GM18502 (cell line): Measurements from ENCODE around the gene BICD1.
"Not testable (repeated sequence)": the region's sequence is repeated elsewhere in the genome, so short reads cannot be mapped to it uniquely, and the experiment has no call there.

Source experiments
- ATAC-seq: cut with Tn5 transposase; IDR thresholded peaks from one replicate; pipeline ENCODE4 v1.9.1; 2021; ENCODE audit warnings: mild to moderate bottlenecking; ENCODE audit not compliant: unreplicated experiment, poor library complexity

Gene BICD1

DNA sequence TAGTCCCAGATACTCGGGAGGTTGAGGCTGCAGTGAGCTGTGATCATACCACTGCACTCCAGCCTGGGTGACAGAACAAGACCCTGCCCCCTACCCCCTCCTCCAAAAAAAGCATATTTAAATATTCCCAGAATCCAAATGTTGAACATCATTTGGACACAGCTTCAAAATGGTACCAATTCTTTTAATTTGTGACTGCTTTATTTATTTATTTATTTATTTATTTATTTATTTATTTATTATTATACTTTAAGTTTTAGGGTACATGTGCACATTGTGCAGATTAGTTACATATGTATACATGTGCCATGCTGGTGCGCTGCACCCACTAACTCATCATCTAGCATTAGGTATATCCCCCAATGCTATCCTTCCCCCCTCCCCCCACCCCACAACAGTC lies 124.7 kb downstream of the BICD1 start:
- not testable (repeated sequence) for ATAC-seq

DNA sequence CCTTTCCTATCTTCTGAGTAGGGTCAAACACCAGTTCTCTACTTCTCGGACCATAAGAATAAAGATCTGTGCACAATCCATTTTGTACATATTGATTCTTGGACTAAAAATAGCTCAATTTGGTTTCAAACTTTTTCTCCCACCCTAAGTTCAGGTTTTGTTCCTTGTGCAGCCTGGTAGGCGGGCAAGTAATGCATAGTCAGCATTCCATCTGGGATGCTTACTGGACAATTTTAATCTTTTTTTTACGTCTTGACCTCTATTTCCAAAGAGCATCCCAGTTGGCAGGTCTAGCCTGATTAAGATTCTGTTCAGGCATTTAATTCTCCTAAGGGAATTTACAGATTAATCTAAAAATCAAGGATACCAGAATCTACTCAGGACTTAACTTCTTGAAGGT lies 126.9 kb downstream of the BICD1 start:
- no peak for ATAC-seq

DNA sequence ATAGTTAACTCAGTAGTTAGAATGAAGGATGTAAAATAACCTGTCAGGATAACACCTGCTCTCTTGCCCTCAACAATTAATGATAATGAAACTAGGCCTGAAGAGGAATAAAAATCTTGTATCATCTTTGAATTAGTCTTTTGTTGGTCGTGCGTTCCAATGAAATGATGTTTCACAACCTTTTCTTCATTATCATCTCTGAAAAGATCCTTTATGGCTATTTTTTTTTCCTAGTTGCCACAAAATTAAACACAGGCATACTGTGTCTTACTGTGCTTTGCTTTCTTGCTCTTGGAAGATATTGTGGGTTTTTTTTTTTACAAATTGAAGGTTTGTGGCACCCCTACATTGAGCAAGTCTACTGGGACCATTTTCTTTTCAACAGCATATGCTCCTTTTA lies 128.6 kb downstream of the BICD1 start:
- ATAC-seq = no peak

DNA sequence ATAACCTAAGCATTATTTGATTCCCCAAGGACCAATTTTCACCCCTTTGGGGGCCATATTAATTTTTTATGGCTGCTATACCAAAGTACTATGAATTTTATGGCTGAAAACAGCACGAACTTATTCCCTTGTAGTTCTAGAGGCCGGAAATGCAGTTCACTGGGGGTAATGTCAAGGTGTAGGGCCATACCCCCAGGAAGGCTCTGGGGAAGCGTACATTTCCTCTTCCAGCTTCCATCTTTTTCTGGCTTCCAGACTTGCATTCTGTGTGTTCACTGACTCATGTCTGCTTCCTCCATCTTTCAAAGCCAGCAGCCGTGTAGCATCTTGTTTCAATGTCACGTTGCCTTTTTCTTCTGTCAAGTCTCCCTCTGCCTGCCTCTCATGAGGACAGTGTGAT lies 133.5 kb downstream of the BICD1 start:
- ATAC-seq = no peak

DNA sequence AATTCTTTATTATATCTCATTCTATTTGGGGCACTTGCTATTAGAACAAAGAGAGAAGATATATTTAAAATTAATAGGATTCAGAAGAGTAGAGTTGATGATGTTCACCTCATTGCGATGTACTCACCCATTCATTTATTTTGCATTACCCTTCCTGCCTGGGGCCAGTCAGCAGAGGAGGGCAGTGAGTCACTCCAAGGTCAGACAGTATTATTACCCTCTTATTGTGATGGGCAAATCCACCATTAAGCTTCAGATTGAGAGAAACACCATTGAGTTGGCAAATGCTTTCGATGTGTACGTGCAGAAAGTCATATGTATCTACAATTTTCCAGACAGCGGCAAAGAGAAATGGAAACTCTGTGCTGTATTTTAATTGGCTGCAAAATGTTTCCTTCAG lies 134.2 kb downstream of the BICD1 start:
- ATAC-seq = no peak

DNA sequence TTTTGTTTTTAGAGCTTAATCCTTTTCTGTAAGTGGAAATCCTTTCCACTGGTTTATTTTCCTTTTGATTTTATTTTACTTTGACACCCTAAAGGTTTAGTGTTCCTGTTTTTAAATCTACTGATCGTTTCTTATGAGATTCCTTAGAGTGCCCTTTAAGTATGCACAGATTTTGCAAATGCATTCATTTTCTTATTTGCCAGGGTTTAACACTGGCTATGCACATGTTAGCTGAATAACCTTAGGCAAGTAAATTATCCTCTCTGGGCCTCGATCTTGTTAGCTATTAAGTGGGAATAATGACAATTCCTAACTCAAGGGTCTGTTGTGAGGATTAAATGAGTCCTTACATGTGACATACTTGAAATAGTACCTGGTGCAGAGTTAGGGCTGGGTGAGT lies 136.0 kb downstream of the BICD1 start:
- ATAC-seq = no peak

DNA sequence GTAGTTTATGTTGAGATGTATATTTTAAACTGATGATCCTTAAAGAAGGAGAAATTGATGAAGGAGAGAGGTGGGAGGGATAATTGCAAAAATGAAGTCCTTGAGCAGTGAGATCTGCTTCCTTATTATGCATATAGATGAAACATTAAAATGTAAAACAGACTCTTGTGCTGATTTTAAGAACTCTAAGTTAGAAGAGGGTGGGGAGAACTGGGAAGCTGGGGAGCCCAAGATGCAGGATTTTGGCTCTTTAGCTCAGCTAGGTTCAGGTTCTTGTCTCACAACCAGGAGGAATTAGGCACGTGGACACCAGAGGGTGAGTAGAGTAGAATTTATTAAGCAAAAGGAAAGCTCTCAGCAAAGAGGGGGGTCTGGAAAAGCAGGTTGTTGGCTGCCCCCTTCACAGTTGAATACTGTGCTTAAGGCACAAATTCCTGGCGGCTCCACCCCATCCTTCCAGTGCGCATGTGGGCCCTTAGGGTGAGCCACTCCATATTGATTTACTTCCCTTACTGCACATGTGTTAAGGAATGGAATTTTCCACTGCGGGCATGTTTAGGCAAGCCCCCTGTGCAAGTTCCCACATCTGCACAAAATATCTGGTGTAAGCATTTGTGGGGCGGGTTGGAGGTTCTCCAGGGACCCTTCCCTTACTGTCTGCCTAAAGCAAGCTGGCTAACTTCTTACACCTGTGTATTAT lies 141.9 kb downstream of the BICD1 start:
- no peak for ATAC-seq

DNA sequence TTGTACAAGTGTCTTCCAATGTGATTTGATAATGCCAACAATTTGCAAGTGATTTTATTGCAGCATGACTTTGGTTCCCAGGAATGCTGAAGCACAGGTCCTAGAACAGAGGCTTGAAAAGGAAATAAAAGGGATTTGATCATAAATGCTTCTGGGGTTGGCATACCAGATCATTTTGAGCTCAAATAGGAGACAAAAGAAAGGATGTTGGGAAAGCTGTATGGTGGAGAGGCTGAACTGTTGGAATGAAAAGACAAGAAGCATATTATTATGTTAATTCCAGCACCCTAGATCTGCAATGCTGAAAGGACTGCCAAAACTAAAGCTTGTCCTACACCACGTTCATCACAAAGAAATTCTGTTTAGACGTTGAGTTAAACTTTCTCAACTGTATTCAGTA lies 143.1 kb downstream of the BICD1 start:
- ATAC-seq = no peak

DNA sequence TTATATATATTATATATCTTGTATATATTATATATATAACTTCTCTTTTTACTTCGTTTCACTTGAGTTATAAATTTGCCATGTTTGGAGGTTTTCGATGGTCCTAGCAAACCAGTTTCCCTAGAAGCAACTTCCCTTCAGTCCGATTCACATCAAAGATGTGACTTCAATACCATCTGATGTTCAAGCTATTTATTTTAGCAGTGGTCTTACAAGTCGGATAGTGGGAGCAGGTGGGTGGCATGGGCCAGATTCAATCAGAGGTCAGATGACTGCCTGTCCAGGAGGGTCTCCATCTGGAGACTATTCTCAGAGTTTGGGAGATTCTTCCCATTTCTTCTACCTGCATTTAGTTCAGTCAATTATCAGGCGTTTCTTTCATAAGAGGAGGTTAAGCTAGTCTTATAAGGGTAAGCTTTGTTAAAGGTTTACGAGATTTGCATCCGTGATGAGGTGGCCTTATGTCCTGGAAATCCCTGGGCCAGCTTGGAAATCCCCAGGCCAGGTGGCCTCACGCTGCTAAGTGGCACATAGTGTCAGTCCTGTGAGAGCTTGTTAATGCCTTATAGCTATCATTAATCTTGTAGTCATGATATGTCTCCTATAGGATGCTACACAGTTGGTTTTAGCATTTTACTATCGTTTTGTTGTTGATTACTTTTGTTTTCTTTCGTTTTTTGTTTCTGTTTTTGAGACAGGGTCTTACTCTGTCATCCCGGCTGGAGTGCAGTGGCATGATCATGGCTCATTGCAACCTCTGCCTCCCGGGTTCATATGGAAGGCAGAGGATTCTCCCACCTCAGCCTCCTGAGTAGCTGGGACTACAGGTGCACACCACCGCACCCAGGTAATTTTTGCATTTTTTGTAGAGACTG lies 145.8 kb downstream of the BICD1 start:
- peak; percentile 89 for ATAC-seq

DNA sequence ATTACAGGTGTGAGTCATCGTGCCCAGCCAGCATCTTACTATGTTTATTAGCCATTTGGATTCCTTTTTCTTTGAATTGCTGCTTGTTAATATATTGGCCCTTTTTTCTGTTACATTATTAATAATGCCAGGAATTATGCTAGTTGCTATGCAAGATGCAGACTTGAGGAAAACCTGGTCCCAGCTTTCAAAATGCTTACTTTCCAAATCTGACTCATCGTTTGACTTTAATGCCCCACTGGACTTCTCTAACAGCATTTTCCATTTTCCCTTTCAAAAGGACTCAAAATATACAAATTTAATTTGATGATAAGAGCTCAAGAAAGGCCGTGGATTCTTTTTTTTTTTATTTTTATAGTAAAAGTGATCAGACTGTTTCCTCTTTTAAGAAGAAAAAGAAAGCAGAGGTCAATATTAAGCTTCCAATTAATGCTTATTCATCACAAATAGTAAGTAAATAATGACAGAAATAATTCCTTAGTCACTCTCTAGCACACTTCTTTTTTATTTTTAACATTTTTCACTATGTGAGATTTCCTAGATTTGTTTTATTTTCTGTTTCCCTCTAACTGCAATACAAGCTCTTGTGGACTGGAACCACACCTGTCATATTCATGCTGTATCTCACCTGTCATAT lies 146.6 kb downstream of the BICD1 start:
- ATAC-seq = no peak

DNA sequence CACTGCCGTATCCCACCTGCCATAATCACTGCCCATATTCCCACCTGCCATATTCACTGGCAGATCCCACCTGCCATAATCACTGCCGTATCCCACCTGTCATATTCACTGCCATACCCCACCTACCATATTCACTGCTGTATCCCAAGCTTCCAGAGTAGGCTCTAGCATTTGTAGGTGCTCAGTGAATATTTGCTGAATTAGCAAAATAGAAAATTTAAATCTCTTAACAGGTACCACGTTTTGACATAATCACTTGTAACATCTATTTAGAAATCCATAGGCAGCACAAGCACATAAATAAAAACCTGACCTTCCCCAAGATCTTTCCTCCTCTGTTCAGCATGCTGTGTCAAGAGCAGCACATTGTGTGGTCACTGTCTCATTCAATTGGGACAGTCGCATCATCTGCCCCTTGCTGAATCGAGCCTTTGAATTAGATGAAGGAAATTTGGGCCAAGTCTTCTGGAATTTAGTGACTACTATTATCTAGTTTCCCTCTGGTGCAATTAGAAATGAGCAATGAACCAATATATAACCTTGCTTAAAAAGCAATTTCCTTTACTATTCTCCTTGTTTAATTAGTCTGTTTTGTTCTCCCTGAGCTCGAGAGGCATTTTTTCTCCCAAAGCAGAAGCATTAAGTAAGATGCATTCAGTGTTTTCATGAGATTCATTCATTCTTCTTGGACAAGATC lies 147.8 kb downstream of the BICD1 start:
- ATAC-seq = no peak

DNA sequence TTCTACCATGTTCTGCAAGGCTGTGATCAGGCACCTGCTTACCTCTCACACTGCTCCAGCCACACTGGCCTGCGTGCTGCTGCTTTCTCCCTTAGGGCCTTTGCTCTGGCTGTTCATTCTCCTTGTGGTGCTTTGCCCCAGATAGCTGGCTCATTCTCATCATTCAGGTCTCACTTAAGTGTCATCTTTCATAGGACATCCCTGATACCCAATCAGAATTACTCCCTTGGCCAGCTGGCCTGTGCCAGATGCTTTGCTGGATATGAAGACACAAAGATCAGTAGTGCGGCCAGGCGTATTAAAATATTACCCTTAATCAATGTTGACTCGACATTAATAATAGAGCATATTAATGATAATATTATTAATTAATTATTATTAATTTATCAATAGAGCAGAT lies 148.9 kb downstream of the BICD1 start:
- ATAC-seq = no peak

DNA sequence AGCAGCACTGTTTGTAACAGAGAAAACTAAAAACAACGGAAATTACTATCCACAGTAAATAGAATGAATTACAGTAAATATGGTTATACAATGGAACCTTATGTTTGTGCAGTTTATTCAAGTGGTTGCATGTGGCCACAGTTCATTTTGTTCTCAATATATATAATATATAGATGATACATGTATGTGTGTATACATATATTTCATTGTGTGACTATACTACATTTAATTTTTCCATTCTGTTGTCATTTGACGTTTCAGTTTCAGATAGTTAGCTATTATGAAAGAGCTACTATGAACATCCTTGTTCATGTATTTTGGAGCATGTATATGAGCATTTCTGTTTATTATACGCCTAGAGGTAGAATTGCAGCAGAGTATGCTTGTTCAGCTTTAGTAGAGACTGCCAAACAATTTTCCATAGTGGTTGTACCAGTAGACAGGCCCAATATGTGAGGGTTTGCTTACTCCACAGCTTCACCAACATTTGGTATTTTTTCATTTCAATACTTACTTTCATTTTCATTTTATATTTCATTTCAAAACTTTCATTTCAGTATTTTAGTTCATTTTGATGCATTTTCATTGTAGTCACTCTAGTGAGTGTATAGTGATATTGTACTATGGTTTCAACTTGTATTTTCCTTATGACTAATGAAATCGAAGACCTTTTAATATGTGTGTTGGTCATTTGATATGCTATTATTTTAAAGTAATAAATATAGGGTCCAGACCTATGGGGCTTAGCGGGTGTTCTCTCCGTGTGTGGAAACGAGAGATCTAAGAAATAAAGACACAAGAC lies 151.2 kb downstream of the BICD1 start:
- ATAC-seq = no peak

DNA sequence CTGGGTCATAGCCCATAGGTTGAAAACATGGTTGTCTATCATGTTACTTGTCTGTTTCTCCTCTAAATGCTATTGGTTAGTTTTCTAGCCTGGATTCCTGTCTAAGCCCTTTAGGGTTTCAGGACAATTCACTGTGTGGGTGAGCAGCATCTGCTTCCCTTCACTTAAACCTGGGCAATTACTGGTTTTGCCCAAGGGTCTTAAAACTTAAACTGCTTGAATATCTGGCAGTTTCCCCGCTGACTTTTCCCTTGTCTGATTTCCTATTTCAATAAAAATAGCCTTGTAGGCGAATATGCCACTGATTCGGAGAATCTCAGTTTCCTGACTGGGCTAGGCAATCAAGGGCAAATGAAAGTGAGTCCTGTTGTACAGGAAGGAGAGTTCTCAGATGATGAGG lies 154.0 kb downstream of the BICD1 start:
- no peak for ATAC-seq

DNA sequence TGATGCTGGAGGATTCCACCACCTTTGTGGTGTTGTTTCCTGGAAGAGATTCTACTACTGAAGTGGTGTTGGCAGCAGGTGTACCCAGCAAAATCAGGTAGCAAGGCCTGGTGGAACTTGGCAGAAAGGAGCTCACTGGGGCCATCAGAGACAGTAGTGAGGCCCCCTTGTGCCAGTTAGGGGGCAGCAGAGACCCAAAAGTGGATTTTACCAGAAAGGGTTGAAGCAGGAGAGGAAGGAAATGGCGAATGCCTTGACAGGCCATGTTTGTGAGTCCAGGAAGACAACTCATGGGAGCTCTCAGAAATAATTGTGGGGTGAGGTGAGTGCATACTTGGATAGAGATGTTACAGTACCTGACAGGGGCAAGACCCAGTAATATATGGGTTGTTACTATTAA lies 155.0 kb downstream of the BICD1 start:
- ATAC-seq = no peak

DNA sequence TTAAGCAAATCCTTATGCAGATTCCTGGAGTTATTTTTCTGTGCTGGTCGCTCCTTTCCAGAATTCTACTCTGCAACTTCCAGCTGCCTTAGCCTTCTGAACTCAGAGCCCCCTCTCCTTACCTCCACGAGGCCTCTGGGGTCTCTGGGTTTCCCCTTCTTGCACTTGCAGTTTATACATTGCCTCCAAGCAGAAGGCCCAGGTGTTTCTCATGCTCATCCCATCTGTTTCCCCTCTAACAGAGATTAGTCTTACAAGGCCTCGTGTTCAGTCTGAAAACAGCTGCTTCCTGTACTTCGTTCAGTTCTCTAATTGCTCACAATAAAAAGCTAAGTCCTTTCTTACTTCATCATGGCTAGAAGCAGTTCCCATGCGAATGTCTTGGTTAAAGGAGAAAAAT lies 158.3 kb downstream of the BICD1 start:
- peak; percentile 68 for ATAC-seq

DNA sequence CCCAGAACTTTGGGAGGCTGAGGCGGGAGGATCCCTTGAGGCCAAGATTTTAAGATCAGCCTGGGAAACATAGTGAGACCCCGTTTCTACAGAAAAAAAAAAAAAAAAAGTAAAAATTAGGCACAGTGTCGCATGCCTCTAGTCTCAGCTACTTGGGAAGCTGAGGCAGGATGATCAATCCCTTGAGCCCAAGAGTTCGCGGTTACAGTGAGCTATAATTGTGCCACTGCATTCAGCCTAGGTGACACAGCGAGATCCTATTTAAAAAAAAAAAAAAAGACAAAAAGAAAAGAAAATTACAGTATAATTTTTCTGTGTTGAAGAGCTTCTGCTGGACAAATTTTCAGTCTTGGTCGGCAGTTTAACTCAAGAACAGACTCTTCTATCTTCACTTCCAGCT lies 158.8 kb downstream of the BICD1 start:
- no peak for ATAC-seq

DNA sequence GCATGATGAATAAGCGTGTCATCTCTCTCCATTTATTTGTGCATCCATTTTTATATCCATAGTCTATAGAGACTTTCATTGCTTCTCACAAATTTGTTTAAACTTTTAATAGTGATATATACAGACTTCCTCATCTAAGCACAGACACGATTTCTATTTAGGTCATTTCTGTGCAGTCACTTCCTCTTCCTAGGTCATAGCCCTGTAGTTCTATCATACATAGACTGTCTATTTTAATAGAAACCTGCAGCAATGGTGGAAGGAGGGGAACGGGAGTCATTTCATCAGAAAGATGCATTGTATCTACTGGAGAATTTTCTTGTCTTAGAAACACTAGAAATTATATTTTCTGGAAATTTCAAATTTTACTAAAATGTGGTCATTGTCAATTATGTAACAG lies 159.3 kb downstream of the BICD1 start:
- ATAC-seq = peak; percentile 76

DNA sequence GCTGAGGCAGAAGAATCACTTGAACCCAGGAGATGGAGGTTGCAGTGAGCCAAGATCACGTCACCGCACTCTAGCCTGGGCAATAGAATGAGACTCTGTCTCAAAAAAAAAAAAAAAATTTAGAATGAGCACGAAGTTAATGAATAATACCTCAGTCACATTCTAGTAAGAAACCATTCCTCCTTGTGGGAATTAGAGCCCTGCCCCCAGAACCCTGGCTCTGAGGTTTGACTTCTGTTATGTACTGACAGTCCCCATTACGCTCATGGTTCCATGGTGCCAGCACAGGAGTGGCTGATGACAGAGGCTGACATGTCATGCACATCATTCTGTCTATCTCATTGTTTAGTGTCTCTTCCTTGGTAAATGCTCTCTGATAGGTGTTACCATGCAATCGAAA lies 160.1 kb downstream of the BICD1 start:
- no peak for ATAC-seq
